IMR-90 (cell line): ENCODE measurements around the gene CHL1. TPM values are rescaled to one million over a fixed set of nuclear protein-coding genes. Genes with fewer than 3 reads are reported as not detected.
A peak's percentile ranks its signal among the peaks of the same experiment; 100 is the strongest.

ENCODE experiments used
- ATAC-seq: fragments of 200-7000 bp; cut with Tn5 transposase; 2 replicates; pipeline ENCODE4 v1.9.1; 2020; ENCODE audit warnings: low read depth, mild to moderate bottlenecking, moderate library complexity
- BruUV-seq: library from RNA; stranded (reverse); fragments of 400-500 nt; replicated peaks from 2 replicates; lab custom pipeline; 2021; lab: Mats Ljungman, UMichigan
- CTCF ChIA-PET: fragments of 300-600 bp; formaldehyde crosslinking; extraction: SDS; loops from one replicate; lab custom pipeline; 2021; ENCODE audit warnings: antibody characterized with exemption; lab: Yijun Ruan, JAX
- POLR2A ChIA-PET: fragments of 300-600 bp; sonication (Branson Sonifier 250); formaldehyde crosslinking; loops from one replicate; lab custom pipeline; 2022; ENCODE audit warnings: antibody characterized with exemption; ENCODE audit not compliant: unreplicated experiment; lab: Charles Lee
- DNase-seq: peaks from one replicate; pipeline ENCODE4 v3.0.0; 2013
- H2AFZ ChIP-seq: replicated peaks from 2 replicates; pipeline ENCODE3; 2013; ENCODE audit warnings: low read length, mild to moderate bottlenecking; ENCODE audit not compliant: poor library complexity
- H2AK5ac ChIP-seq: 2 replicates; pipeline ENCODE4 v1.6.1; 2013; ENCODE audit warnings: low read depth, low read length, inconsistent platforms
- H2AK9ac ChIP-seq: replicated peaks from 2 replicates; pipeline ENCODE3; 2013; ENCODE audit warnings: mild to moderate bottlenecking, low read depth, low read length, moderate library complexity; ENCODE audit not compliant: poor library complexity
- H2BK120ac ChIP-seq: 2 replicates; pipeline ENCODE4 v1.6.1; 2013; ENCODE audit warnings: low read depth, low read length, inconsistent platforms
- H2BK15ac ChIP-seq: 3 replicates; pipeline ENCODE4 v1.6.1; 2013; ENCODE audit warnings: low read depth, low read length, inconsistent platforms
- H2BK20ac ChIP-seq: 2 replicates; pipeline ENCODE4 v1.6.1; 2013; ENCODE audit warnings: low read depth, mild to moderate bottlenecking, inconsistent platforms, low read length, moderate library complexity
- H2BK5ac ChIP-seq: 2 replicates; pipeline ENCODE4 v1.6.1; 2013; ENCODE audit warnings: mild to moderate bottlenecking, low read depth, low read length, inconsistent platforms; ENCODE audit not compliant: poor library complexity, severe bottlenecking
- H3K14ac ChIP-seq: replicated peaks from 2 replicates; pipeline ENCODE4 v1.6.1; 2013; ENCODE audit warnings: low read depth, low read length, inconsistent platforms
- H3K18ac ChIP-seq: 2 replicates; pipeline ENCODE4 v1.6.1; 2013; ENCODE audit warnings: low read depth, low read length, control low read depth
- H3K23ac ChIP-seq: 2 replicates; pipeline ENCODE4 v1.6.1; 2013; ENCODE audit warnings: low read depth, low read length, inconsistent platforms
- H3K27ac ChIP-seq: 2 replicates; pipeline ENCODE4 v1.5.1; 2013; ENCODE audit warnings: mild to moderate bottlenecking, control low read depth, low read length; ENCODE audit not compliant: insufficient read depth
- H3K27me3 ChIP-seq: 2 replicates; pipeline ENCODE4 v1.6.1; 2013; ENCODE audit warnings: low read length; ENCODE audit not compliant: control insufficient read depth, insufficient read depth
- H3K36me3 ChIP-seq: 2 replicates; pipeline ENCODE4 v1.6.1; 2013; ENCODE audit warnings: low read length, mixed read lengths; ENCODE audit not compliant: control insufficient read depth, insufficient read depth
- H3K4ac ChIP-seq: 2 replicates; pipeline ENCODE4 v1.6.1; 2013; ENCODE audit warnings: low read depth, low read length, inconsistent platforms
- H3K4me1 ChIP-seq: 2 replicates; pipeline ENCODE4 v1.6.1; 2013; ENCODE audit warnings: low read length, mixed read lengths; ENCODE audit not compliant: control insufficient read depth, insufficient read depth
- H3K4me2 ChIP-seq: 2 replicates; pipeline ENCODE4 v1.6.1; 2013; ENCODE audit warnings: low read depth, mild to moderate bottlenecking, control low read depth, low read length, moderate library complexity
- H3K4me3 ChIP-seq: 2 replicates; pipeline ENCODE4 v1.5.1; 2013; ENCODE audit warnings: low read depth, mild to moderate bottlenecking, control low read depth, low read length, moderate library complexity; ENCODE audit not compliant: insufficient read depth
- H3K56ac ChIP-seq: 2 replicates; pipeline ENCODE4 v1.6.1; 2013; ENCODE audit warnings: low read length, inconsistent platforms; ENCODE audit not compliant: insufficient read depth; ENCODE audit errors: extremely low read depth
- H3K79me1 ChIP-seq, 2 experiments: 2 replicates each; pipeline ENCODE4 v1.6.1; 2013; ENCODE audit warnings: low read length in 2 of 2, inconsistent platforms in 1 of 2, low read depth in 1 of 2
- H3K9ac ChIP-seq: 2 replicates; pipeline ENCODE4 v1.6.1; 2013; ENCODE audit warnings: low read depth, low read length, control low read depth
- H3K9me1 ChIP-seq: 2 replicates; pipeline ENCODE4 v1.6.1; 2013; ENCODE audit warnings: low read length, inconsistent platforms; ENCODE audit not compliant: insufficient read depth
- H3K9me3 ChIP-seq: 2 replicates; pipeline ENCODE4 v1.6.1; 2013; ENCODE audit warnings: low read length; ENCODE audit not compliant: control insufficient read depth, insufficient read depth
- H4K20me1 ChIP-seq: 2 replicates; pipeline ENCODE4 v1.6.1; 2013; ENCODE audit warnings: low read length, inconsistent platforms; ENCODE audit not compliant: insufficient read depth
- H4K5ac ChIP-seq: 2 replicates; pipeline ENCODE4 v1.6.1; 2013; ENCODE audit warnings: mild to moderate bottlenecking, low read depth, low read length, control low read depth
- H4K8ac ChIP-seq, 2 experiments: 2 replicates each; pipeline ENCODE4 v1.6.1; 2013; ENCODE audit warnings: low read depth in 2 of 2, low read length in 2 of 2, control low read depth in 1 of 2, inconsistent platforms in 1 of 2
- H4K91ac ChIP-seq: 2 replicates; pipeline ENCODE4 v1.6.1; 2013; ENCODE audit warnings: low read depth, low read length, inconsistent platforms; ENCODE audit not compliant: insufficient read depth
- BHLHE40 ChIP-seq: fragments of 150-350 bp; IDR thresholded peaks from 2 replicates; pipeline ENCODE4 v1.6.1; 2016; ENCODE audit warnings: mild to moderate bottlenecking, low read depth, low read length
- CEBPB ChIP-seq: IDR thresholded peaks from 2 replicates; pipeline ENCODE4 v1.6.1; 2012; ENCODE audit warnings: low read depth, low read length, improper control_type of control experiment
- ELK1 ChIP-seq: fragments of 150-350 bp; IDR thresholded peaks from 2 replicates; pipeline ENCODE4 v1.6.1; 2016; ENCODE audit warnings: low read depth, mild to moderate bottlenecking, low read length, moderate library complexity, borderline replicate concordance
- FOS ChIP-seq: fragments of 150-350 bp; IDR thresholded peaks from 2 replicates; pipeline ENCODE4 v1.6.1; 2016; ENCODE audit warnings: low read depth, low read length
- NFE2L2 ChIP-seq: fragments of 150-350 bp; IDR thresholded peaks from 2 replicates; pipeline ENCODE4 v1.6.1; 2016; ENCODE audit warnings: low read depth, mild to moderate bottlenecking, low read length
- SMC3 ChIP-seq: fragments of 150-350 bp; IDR thresholded peaks from 2 replicates; pipeline ENCODE4 v1.6.1; 2016; ENCODE audit warnings: low read depth, mild to moderate bottlenecking, antibody characterized with exemption, low read length, moderate library complexity
- WGBS, 2 experiments: methylation state at CpG; one replicate each; pipeline versions ENCODE4 v1.1.5 to v1.1.7; 2013; ENCODE audit warnings: missing lambda C conversion rate in 2 of 2; ENCODE audit not compliant: insufficient read length in 1 of 2; ENCODE audit errors: extremely low coverage in 2 of 2; 5-methylcytosine and 5-hydroxymethylcytosine counted together
- dilution Hi-C: fragments of 300-500 bp; cut with HindIII; formaldehyde crosslinking; loops from one replicate; pipeline ENCODE4 v1.14.3; 2018; ENCODE audit warnings: low sequenced_read_pairs; ENCODE audit not compliant: unreplicated experiment
- in situ Hi-C: fragments of 300-500 bp; cut with MboI; formaldehyde crosslinking; loops from 3 replicates; pipeline ENCODE4 v1.14.3; 2019; ENCODE audit warnings: low sequenced_read_pairs, inconsistent platforms, mixed read lengths
- intact Hi-C: fragments of 100-400 bp; cut with micrococcal nuclease; formaldehyde crosslinking; loops from 2 replicates; pipeline ENCODE4 v1.10.0; 2022
- polyA plus RNA-seq, 3 experiments: library from polyadenylated mRNA; depleted of rRNA; stranded (reverse); fragments of >200 nt; gene quantifications; 2 replicates each; pipeline ENCODE4 v1.2.3, GENCODE V29; 2012; ENCODE audit warnings: low replicate concordance in 1 of 3
- total RNA-seq: library from RNA; depleted of rRNA; stranded (reverse); fragments of >200 nt; gene quantifications from 2 replicates; pipeline ENCODE4 v1.2.3, GENCODE V29; 2012
- TF ChIP-seq, protein P1 (sequence below): conservative IDR thresholded peaks from 2 replicates; pipeline ENCODE4 v1.5.1; 2012; ENCODE audit warnings: mild to moderate bottlenecking, low read depth, low read length, improper control_type of control experiment
- TF ChIP-seq, protein P2 (sequence below): fragments of 150-350 bp; IDR thresholded peaks from 2 replicates; pipeline ENCODE4 v1.6.1; 2017; ENCODE audit warnings: mild to moderate bottlenecking, antibody characterized with exemption, low read length, low read depth

CHL1 gene
- total and polyA plus RNA-seq, 2 of the 4 experiments (the other 2 are of a cell fraction): 0.38 to 1.6 TPM

GRCh38 chr3:197828-198491 is 1.4 kb downstream of the CHL1 start:
- ChIA-PET POLR2A (no interaction called here), CTCF (no interaction called here)
- ATAC-seq: peak; percentile 61
- peak overlapping the region; percentile 80 for H3K4me2 ChIP-seq
- no peaks in the 10 kb centered on the region for H3K9me3 ChIP-seq
- peak overlapping the region; percentile 29; the same call in 1 of the 2 replicates for H3K9ac ChIP-seq
- peak overlapping the region; percentile 46 for H3K4me3 ChIP-seq
- H2BK5ac ChIP-seq: no peak overlapping the region
- H2AK5ac ChIP-seq: no peak overlapping the region
- H2AK9ac ChIP-seq: peak overlapping the region; percentile 23
- TF ChIP-seq FOS (no peak), CEBPB (no peak), SMC3 (no peak), BHLHE40 (no peak), NFE2L2 (no peak), ELK1 (no peak)
- TF ChIP-seq, protein P1, sequence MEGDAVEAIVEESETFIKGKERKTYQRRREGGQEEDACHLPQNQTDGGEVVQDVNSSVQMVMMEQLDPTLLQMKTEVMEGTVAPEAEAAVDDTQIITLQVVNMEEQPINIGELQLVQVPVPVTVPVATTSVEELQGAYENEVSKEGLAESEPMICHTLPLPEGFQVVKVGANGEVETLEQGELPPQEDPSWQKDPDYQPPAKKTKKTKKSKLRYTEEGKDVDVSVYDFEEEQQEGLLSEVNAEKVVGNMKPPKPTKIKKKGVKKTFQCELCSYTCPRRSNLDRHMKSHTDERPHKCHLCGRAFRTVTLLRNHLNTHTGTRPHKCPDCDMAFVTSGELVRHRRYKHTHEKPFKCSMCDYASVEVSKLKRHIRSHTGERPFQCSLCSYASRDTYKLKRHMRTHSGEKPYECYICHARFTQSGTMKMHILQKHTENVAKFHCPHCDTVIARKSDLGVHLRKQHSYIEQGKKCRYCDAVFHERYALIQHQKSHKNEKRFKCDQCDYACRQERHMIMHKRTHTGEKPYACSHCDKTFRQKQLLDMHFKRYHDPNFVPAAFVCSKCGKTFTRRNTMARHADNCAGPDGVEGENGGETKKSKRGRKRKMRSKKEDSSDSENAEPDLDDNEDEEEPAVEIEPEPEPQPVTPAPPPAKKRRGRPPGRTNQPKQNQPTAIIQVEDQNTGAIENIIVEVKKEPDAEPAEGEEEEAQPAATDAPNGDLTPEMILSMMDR: no peak
- TF ChIP-seq, protein P2, sequence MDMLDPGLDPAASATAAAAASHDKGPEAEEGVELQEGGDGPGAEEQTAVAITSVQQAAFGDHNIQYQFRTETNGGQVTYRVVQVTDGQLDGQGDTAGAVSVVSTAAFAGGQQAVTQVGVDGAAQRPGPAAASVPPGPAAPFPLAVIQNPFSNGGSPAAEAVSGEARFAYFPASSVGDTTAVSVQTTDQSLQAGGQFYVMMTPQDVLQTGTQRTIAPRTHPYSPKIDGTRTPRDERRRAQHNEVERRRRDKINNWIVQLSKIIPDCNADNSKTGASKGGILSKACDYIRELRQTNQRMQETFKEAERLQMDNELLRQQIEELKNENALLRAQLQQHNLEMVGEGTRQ: no peak
- in situ Hi-C loops (no loop called here), intact Hi-C loops (loop anchor here (1.0 kb wide), 1 partner anchor 156 kb away; no protein-coding TSS in a partner anchor), dilution Hi-C loops (no loop called here)
- no peak overlapping the region for H3K27ac ChIP-seq
- no peaks in the 10 kb centered on the region for H4K20me1 ChIP-seq
- H3K27me3 ChIP-seq: peaks cover 15% of the 10 kb centered on the region
- H3K14ac ChIP-seq: no peak overlapping the region
- no TSS peak for BruUV-seq
- no peaks in the 10 kb centered on the region for H3K4me1 ChIP-seq
- H4K5ac ChIP-seq: no peak overlapping the region
- no peak overlapping the region for H3K23ac ChIP-seq
- no peak overlapping the region for H2BK20ac ChIP-seq
- H3K79me1 ChIP-seq: no peaks in the 10 kb centered on the region
- H4K91ac ChIP-seq: no peak overlapping the region
- no peak overlapping the region for H2BK120ac ChIP-seq
- H3K56ac ChIP-seq: no peak overlapping the region
- H3K9me1 ChIP-seq: no peaks in the 10 kb centered on the region
- H3K4ac ChIP-seq: no peak overlapping the region
- H2AFZ ChIP-seq: peak overlapping the region; percentile 80
- H4K8ac ChIP-seq: no peak overlapping the region
- no peak overlapping the region for H3K18ac ChIP-seq
- H2BK15ac ChIP-seq: no peak overlapping the region
- DNase-seq: no peak
- 4% methylated on average over 32 of the region's 66 CpGs; no CpG with 5 or more reads in 1 of the 2 experiments for WGBS, 2 experiments
- H3K36me3 ChIP-seq: no peaks in the 10 kb centered on the region
